Fibroblast of skin of right quadriceps (primary cell): ENCODE data around the gene GARIN5B.
"Not testable (repeated sequence)": the region's sequence is repeated elsewhere in the genome, so short reads cannot be mapped to it uniquely, and the experiment has no call there.

ENCODE experiments used
- DNase-seq: peaks from one replicate; pipeline ENCODE4 v3.0.0-alpha.2; 2013

GARIN5B gene

GRCh38 chr19:55362990-55363716 is at the start of gene GARIN5B:
Gene GARIN5B, minus strand, starts transcription at chr19:55363260. Its CDS starts 194 bp downstream, at chr19:55363066.
- no peak for DNase-seq

GRCh38 chr19:55410168-55410567 is 47.1 kb upstream of the GARIN5B start:
- DNase-seq, result no peak

DNA sequence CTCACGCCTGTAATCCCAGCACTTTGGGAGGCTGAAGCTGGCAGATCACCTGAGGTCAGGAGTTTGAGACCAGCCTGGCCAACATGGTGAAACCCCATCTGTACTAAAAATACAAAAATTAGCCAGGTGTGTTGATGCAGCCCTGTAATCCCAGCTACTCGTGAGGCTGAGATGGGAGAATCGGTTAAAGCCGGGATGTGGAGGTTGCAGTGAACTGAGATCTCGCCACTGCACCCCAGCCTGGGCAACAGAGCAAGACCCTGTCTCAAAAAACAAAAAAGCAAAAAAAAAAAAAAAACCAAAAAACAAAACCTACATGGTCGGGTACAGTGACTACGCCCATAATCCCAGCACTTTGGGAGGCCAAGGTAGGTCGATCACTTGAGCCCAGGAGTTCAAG is 46.1 kb upstream of the GARIN5B start:
- DNase-seq, result not testable (repeated sequence)

DNA sequence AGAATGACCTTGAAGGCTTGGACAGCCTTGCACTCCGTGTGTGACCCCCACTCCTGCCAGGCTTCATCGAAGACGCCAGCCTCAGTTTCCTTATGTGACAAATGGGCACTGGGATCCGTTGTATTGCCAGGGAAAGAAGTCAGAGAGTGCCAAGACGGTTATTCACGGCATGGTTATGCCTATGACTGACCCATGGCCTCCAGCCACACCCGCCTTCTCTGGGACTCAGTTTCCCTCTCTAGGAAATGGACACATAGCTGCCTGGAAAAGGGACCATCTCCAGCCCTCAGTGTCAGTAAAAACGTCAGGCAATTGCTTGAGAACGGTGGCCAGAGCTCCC is 45.4 kb upstream of the GARIN5B start:
- no peak for DNase-seq

- DNase-seq, result peak; percentile 100
Observed at GRCh38 chr19:55407800-55408532, 44.9 kb upstream of the GARIN5B start.

DNA sequence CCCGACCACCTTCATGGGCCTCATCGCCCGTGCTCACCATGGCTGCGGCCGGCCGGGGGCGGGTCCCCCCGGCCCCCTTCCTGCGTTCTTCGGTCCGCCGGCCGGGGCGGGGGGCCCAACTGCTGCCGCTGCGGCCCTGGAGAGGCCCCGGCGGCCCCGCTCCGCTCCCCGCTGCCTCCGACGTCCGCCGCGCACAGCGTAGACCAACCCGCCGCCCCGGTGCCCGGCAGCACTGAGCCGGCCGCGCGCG is 44.4 kb upstream of the GARIN5B start, which contains the start of gene UBE2S:
Gene UBE2S, minus strand, starts transcription at position 239 of the 250 bp plus-strand sequence. Its CDS starts 199 bp downstream, at position 40.
- DNase-seq, result not testable (repeated sequence)

- no peak for DNase-seq
Observed at GRCh38 chr19:55406826-55407549, 43.9 kb upstream of the GARIN5B start.

DNA sequence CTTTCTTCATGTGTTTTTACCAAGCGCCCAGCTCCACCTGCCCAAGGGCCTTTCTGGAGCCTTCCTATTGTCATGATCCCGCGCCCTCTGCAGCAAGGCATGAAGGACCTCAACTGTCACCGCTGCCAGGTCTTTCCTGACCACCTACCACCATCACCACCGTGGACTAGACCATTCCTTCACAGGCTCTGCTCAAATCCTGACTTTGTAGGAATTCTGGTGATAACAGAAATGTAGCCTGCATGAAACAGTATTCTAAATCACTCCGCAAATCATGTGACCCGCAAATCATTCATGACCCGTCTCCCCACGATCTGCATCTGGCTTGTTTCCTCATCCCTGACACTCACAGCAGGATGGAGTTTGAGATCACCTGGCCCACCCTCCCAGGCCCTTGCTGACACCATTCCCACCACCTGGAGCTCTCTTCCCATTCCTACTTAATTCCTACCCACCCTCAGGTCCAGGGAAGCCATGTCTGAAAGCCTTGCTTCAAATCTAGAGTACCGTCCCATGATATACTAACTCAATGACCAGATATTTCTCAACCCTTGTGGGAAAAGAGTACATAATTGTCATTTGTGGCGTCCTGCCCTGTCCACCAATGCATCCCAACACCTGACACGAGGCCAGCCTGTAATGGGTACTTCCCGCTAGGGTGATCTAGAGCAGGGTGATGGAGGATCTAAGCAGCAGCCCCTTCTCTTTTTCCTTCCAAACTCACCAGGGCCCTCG is 43.2 kb upstream of the GARIN5B start:
- no peak for DNase-seq

DNA sequence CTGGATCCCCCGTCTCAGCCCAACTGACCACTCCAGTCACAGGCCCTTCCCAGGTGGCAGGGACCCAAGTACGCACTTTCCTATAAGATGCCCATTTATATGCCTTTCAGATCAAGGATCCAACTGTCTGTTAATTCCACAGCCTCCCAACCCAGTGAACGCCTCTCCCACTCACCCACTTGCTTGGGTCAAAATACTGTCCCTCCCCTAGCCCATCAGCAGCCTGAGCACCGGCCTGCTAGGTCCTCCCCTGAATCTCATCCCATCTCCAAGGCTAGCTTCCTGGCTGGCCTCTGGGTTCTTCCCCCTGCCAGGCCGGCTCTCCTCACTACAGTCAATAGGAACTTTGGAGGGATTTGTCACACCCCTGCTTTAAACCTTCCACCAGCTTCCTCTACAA is 42.6 kb upstream of the GARIN5B start:
- no peak for DNase-seq

DNA sequence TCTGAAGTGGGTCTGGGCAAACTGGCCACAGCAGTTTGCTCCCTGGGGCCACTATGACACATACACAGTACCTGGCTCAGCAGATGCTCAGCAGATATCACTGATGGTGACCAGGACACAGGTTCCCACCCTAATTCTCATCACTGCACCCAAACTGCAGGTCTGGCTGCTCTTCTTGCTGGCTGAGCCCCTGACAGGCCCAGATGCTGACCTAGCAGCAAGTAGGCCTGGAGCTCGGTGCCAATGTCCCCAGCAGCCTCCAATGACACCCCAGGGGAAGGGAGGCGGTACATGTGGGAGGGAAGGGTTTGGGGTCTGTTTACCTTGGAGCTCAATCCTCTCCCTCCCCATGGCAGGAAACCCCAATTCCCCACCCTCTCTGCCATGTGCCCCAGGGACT is 39.4 kb upstream of the GARIN5B start:
- DNase-seq, result no peak

DNA sequence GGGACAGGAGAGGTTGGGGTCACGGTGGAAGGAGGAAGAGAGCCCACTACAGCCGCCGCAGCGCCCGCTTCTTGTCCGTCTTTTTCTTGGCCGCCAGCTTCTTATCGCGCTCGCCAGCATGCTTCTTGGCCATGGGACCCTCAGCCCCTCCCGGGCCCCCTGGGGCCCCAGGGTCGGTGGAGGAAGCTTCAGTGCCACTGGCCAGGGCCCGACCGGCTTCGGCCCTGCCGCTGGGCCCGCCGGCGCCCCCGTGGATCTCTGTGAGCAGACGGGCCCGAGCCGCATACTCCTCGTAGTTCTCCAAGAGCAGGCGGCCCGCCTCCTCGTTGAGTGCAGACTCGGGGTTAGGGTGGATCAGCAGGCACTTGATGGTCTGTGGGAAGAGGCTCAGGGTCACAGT is 38.3 kb upstream of the GARIN5B start:
- DNase-seq, result not testable (repeated sequence)

DNA sequence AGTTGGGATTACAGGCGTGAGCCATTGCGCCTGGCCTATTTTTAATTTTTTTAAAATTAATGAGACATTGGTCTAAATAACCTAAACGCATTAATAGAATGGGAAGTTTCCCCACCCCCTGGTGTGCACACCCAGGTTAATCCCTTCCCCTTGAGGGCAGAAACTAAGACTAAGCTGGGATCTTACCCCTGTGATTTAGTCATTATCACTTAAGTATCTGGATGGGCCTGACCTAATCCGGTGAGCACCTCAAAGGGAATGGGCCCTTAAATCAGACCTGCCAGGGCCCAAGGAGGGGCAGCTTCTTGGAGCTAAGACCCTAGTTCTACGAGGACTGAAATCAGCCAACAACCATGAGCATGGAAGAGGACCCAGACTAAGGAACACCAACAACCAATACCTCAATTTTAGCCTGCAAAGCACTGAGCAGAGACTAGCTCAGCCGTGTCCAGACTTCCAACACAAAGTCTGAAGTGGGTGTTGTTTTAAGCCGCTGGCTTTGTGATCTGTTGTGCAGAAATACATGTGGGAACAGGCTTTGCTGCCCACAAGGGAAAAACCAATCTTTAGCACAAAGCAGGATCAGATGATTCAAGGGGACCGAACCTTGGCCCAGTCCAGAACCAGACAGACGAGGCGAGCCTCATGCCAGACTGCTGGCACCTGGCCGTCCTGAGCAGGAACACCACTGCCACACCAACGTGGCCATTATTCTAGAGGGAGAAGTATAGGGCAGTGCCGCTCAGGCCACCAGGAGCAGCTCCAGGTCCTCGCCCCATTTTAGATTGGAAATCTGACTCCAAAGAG is 37.4 kb upstream of the GARIN5B start:
- no peak for DNase-seq

DNA sequence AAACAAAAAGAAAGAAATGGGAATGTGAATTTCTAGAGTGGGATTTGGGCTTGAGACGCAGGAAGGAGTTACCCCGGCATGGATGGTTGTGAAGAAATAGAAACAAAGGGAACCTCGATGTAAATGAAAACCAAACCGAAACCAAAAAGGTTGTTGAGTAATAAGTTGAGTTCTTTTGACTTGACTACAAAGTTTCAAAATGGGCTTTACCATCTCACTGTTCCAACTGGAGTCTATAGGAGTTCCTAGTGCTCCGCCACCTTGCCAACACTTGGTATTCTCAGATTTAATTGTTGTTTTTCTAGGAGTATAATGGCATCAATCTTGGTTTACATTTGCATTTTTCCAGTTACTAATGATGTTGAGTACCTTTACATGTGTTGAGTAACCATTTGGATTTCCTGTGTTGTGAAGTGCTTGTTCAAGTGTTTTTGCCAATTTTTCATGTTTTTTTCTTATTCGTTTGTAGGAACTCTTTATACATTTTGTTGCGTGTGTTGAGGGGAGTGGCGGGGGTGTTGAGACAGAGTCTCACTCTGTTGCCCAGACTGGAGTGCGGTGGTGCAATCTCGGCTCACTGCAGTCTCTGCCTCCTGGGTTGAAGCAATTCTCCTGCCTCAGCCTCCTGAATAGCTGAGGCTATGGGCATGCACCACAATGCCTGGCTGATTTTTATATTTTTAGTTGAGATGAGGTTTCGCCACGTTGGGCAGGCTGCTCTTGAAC is 35.3 kb upstream of the GARIN5B start:
- DNase-seq, result no peak

GRCh38 chr19:55392820-55393761 is 30.0 kb upstream of the GARIN5B start:
- DNase-seq, result no peak

GRCh38 chr19:55391702-55392615 is 28.9 kb upstream of the GARIN5B start:
- no peak for DNase-seq

DNA sequence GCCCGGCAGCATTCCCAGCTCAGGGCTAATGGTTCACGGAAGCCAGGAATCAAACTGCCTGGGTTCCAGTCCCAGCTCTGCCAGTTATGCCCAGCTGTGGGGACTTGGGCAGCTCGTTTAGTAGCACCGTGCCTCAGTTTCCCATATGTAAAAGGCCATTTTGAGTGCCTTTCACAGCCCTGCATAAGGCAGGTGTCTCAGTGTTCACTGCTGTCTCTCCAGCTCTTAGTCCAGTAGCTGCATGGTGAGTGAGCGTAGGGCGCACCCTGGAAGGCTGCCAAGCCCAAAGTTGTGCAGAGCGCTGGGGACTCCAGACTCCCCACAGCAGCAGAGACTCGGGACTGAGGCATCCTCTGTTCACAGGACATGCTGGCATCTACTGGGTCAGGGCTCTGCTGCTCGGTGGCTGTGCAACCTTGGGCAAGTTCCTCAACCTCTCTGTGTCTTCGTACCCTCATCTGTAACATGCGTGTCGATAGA is 28.2 kb upstream of the GARIN5B start:
- no peak for DNase-seq

- no peak for DNase-seq
Observed at GRCh38 chr19:55390461-55390880, 27.4 kb upstream of the GARIN5B start.

GRCh38 chr19:55389386-55390317 is 26.6 kb upstream of the GARIN5B start:
- no peak for DNase-seq
